ENCODE results near the gene PUM2.

The PUM2 gene

DNA sequence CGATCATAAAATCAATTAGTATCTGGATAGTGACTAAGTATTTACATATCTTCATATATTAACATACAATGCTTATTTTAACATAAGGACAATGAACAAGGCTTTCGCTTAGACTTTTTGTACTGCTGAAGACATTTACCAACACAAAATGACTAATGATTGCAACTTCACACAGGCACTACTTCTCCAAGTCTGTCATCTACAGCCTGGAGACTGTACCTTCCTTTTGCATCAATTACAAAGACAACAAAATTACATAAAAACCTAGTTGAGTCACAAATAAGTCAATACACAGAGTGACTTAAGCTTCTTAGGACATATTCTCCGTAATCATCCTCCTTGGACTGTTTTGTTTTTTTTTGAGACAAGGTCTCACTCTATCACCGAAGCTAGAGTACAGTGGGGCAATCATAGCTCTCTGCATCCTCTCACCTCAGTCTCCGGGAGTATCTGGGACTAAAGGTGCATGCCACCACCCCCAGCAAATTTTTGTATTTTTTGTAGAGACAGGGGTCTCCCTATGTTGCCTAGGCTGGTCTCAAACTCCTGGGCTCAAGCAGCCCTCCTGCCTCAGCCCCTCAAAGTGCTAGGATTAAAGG is 15.9 kb downstream of the PUM2 start:
- DNase-seq, result no peak

DNA sequence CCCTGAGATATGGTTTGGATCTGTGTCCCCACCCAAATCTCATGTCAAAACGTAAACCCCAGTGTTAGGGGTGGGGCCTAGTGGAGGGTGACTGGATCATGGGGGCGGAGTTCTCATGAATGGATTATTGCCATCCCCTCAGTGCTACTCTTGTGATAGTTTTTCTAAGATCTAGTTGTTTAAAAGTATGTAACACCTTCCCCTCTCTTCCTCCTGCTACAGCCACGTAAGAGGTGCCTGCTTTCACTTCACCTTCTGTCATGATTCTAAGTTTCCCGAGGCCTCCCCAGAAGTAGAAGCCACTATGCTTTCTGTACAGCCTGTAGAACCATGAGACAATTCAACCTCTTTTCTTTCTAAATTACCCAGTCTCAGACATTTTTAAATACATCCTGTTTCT is 16.9 kb downstream of the PUM2 start:
- DNase-seq, result no peak

DNA sequence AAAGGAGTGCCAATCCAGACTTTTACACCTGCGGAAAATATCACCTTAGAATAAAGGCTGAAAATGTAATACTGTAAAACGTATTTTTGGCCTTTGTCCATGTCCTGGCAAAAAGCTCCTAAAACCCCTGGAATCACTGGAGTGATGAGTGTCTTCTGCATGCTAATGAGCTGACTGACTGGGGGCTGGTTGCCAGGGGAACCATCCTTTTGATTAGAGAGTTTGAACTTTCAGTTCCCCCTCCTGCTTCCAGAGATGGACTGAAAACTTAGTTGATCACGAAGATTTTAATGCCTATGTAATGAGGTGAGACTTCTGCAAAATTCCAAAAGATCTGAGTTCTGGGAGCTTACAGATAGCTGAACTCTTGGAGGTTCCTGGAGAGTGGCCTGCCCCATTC is 20.5 kb downstream of the PUM2 start:
- no peak for DNase-seq

DNA sequence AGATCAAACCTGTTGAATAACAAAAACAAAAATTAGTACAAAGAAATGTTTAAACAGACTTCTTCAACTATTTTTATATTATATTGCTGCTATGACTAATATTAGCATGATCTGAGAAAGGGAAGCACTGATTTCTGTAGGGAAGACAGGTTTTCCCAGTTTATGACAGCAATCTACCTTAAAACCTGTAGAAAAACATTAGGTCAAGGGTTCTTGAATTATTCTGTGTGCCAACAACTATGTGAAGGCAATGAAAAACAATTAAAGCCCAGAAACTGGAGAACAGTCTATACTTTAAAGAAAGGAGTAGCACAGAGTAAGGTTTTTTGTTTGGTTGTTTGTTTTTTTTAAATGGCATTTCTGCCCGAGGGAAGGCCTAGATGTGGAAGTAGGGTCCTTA is 23.3 kb downstream of the PUM2 start:
- no peak for DNase-seq

GRCh38 chr2:20326163-20326780 is 24.4 kb downstream of the PUM2 start:
- no peak for DNase-seq

DNA sequence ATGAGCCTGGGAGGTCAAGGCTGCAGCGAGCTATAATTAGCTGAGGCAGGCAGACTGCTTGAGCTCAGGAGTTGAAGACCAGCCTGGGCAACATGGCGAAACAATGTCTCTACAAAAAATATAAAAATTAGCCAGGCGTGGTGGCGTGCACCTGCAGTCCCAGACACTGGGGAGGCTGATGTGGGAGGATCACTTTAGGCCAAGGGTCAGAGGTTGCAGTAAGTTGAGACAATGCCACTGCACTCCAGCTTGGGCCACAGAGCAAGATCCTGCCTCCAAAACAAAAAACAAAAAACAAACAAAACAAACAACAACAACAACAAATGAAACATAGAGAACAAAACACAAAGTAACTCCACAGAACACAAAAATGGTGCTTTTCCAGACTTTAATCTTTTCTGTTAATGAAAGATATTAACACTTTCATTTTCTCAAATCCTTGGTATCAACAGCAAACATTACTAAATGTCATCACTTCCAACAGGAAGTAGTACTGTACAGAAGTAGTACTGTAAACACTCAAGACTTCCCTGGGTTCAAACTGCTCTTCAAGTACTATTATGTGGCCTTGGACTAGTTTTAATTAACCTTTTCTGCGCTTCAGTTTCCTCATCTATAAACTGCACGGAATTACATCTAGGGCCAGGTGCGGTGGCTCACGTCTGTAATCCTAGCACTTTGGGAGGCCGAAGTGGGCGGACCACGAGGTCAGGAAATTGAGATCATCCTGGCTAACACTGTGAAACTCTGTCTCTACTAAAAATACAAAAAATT is 27.9 kb downstream of the PUM2 start:
- no peak for DNase-seq

GRCh38 chr2:20317690-20318089 is 33.0 kb downstream of the PUM2 start:
- no peak for DNase-seq

DNA sequence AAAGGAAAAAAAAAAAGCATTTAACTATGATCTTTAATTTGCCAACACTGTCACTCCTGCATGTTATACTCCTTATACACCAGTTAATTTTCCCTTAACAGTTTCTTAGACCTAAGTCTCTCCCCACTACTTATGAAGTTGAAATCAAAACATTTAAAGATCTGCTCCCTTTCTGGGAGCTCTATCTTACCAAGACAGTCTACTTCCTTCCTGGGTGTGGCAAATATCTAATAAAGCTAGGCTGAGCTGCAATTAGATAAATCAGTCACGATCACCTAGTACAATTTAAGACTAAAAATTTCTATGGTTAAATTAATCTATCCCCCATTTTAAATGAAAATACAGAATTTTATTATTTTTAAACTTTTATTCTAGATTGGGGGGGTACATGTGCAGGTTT is 33.4 kb downstream of the PUM2 start:
- DNase-seq, result no peak

- no peak for DNase-seq
Observed at GRCh38 chr2:20314562-20315501, 35.8 kb downstream of the PUM2 start.

DNA sequence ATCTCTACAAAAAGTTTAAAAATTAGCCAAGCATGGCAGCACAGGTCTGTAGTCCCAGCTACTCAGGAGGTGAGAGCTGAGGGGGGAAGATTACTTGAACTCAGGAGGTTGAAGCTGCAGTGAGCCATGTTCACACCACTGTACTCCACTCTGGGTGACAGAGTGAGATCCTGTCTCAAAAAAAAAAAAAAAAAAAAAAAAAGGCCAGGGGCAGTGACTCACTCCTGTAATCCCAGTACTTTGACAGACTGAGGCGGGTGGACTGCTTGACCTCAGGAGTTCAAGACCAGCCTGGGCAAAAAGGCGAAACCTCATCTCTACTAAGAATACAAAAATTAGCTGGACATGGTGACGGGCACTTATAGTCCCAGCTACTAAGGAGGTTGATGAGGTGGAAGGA is 37.0 kb downstream of the PUM2 start:
- no peak for DNase-seq

DNA sequence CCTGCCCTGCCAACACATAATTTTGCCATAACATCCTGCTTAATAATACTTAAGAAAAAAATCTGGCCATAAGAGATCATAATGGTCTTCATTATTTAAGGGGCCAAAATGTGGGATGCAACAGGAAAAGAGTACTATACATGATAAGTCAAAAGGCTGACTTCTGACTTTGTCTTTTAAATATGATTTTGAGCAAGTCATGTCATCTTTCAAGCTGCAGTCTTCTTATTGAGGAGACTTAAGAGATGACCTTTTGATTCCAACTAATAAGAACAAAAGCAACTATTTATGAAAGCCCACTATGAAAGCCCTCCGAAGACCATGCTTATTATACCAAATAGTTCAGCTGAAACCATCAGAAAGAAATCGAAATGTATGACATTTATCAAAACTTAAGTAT is 41.6 kb downstream of the PUM2 start:
- no peak for DNase-seq

GRCh38 chr2:20307311-20307710 is 43.3 kb downstream of the PUM2 start:
- no peak for DNase-seq

- no peak for DNase-seq
Observed at GRCh38 chr2:20304411-20304810, 46.2 kb downstream of the PUM2 start.

- DNase-seq, result no peak
Observed at GRCh38 chr2:20303966-20304365, 46.7 kb downstream of the PUM2 start.

DNA sequence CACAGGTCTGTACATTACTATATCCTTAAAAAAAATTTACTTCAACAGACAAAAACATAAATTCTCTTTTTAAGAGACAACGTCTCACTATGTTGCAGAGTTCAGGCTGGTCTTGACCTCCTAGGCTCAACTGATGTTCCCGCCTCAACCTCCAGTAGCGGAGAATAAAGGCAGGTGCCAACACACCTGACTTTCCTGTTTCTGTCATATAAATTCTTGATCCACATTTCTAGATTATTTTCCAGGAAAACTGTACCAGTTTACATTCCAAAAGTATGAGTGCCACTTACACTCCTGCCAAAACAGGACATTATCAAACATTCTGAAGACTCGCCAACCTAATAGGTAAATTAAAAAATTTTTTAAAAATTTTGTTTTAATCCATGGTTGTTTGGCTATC is 48.6 kb downstream of the PUM2 start:
- no peak for DNase-seq

DNA sequence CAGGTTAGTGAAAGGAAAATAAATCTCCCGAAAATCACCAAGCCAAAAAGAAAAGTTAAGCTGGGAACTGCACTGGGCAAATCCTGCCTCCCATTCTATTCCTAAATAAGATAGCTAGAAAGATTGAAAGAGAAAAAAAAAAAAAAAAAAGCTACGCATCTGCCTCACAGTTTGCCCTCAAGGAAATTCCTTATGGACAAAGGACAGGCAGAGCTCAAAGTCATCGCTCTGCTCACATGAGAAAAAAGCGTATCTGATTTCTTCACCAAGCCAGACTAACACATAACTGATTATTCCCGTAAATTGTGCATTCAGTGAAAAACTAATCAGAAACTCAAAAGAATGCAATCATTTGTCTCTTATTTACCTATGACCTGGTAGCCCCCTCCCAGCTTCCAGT is 50.0 kb downstream of the PUM2 start:
- DNase-seq, result no peak

DNA sequence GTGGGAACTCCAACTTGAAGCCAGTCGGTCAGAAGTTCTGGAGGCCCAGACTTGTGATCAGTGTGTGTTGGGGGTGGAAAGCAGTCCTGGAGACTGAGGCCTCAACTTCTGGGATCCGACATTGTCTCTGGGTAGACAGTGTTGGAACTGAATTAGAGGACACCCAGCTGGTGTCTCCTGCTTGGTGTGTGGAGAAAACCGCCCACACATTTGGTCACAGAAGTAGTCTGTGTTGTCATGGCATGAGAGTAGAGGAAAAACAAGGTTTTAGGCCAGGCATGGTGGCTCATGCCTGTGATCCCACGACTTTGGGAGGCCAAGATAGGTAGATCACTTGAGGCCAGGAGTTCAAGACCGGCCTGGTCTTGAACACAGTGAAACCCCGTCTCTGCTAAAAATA is 51.5 kb downstream of the PUM2 start:
- DNase-seq, result no peak

- no peak for DNase-seq
Observed at GRCh38 chr2:20294231-20294630, 56.4 kb downstream of the PUM2 start.

DNA sequence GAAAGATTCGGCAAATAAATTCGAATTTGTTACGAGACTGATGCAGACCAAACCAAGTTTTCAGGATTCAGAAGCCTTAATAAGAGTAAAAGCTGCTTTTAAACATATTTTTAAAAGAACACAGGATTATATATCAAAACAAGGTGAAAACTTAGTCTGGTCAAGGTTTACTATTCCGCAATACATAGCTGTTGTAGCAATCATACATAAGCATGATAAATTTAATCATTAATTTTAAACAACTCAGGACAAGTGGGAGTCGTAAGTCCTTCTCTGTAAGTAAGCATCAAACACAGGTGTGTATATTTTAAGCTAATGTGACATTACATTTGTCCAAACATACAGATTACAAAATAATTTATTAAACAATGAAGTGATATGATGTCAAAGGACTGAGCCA is 57.7 kb downstream of the PUM2 start:
- no peak for DNase-seq

- DNase-seq, result no peak
Observed at GRCh38 chr2:20291846-20292408, 58.7 kb downstream of the PUM2 start.

- peak; percentile 23 for DNase-seq
Observed at GRCh38 chr2:20291106-20291564, 59.5 kb downstream of the PUM2 start.

DNA sequence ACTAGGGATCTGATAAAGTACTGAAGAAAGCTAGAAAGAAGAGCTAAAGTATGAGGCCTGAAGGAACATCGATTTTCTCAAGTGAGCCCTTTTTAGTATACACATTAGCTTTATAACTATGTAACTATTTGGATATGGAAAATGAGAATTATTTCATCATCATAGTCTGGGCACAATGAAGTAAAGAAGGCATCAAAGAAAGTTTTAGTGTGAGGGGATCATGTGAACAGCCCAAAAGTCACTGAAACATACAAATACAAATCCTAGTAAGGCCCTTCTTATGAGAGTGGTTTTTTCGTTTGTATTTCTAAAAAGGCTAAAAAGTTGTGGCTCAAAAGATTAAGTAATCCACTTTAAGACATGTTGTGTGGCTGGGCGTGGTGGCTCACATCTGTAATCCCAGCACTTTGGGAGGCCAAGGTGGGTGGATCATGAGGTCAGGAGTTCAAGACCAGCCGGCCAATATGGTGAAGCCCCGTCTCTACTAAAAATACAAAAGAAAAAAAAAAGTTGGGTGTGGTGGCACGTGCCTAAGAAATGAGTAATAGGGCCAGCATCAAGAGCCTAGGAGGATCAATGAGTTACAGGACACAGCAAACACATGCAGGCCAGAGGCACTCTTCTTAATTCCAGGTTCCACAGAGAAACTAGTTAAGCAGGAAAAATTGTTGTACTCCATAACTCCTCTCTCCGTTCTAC is 61.9 kb downstream of the PUM2 start:
- DNase-seq, result no peak

Data from KG1 (cell line).